GM15510 (cell line): ENCODE measurements around the gene PBX1.

ENCODE experiments used
- POLR2A ChIP-seq: IDR thresholded peaks from 3 replicates; pipeline ENCODE4 v1.6.1; 2011; ENCODE audit warnings: borderline replicate concordance; ENCODE audit not compliant: insufficient read length; ENCODE audit errors: extremely low read depth

The PBX1 gene

DNA sequence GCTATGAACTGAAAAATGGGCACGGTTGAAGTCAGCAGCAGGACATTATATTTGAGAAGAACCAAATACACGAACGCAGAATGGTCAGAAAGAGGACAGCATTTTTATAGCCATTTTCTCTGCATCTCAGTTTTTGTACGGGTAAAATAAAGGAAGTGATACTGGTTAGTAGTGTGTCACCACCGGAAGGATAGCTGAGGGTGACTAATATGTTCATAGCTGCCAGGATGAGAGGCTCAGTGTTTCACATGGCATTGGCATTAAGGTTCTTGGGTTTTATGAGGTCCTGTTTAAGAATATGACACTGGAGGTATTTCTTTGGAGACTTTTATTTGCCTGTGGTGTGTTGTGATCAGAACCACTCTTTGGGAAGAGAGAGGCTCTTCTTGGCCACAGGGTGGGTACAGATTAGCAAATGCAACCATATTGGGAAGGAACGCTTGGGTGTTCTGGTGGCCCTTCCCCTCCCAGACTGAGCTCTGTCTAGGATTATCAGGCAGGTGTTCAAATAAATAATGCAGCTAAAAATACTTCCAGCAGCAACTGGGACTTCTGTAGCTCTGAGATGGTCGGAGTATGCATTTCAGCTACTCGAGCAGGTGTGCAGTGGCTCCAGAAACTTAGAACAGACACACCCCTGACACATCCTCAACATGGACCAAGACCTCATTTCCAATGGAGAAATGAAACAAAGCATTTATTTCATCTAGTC lies 158.2 kb downstream of the PBX1 start:
- no peak for TF ChIP-seq POLR2A

DNA sequence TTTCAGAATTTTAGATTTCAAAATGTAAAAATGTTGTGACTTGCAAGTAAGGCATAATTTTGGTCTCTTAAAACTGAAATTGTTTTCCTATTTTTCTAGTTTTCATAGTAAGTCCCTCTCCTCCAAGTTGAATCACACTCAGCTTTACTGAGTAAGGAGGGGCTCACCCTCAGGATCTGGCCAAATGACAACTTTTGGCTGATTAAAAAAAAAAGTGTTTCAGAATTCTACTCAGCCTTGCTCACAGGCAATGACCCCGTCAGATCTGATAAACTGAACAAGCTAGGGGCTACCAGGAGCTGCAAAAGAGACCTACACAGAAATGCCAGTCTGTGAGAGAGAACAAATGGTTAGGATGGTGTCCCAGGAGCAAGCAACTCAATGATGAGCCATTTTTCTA lies 159.8 kb downstream of the PBX1 start:
- TF ChIP-seq POLR2A, result no peak

DNA sequence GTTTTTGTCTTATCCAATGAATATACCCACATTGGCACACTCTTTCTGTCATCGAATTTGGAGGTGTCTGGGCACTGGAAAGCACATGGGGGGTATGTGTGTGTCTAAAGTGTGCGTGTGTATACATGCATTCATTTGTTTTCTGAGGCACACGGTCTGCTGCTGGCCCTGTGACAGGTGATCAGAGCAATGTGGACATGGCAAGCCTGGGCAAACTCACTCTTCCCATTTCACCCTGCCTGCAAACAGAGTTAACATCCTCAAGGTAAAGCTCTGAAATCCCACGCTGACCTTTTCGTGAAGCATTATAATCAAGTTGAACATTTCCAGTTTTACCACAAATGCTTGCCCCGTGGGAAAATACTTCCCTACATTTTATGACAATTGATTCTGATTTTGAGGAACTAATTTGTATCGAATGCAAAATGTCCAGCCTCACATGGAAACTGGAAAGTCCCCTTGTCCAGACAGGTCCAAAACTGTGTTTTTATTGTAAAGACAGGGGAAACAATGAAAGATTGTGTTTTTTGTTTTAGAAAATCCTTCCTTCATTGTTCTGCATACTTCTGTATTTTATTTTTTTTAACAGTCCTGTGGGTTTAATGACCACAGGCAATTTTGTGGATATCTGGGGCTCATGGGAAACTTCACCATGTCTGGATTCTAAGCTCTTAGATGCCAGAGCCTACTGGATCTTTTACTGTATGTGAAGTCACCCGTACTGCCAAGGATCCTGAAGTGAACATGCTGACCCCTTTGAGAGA lies 160.9 kb downstream of the PBX1 start:
- TF ChIP-seq POLR2A, result no peak

- TF ChIP-seq POLR2A, result no peak
These were observed 161.7 kb downstream of the PBX1 start for GRCh38 chr1:164720440-164721227.

DNA sequence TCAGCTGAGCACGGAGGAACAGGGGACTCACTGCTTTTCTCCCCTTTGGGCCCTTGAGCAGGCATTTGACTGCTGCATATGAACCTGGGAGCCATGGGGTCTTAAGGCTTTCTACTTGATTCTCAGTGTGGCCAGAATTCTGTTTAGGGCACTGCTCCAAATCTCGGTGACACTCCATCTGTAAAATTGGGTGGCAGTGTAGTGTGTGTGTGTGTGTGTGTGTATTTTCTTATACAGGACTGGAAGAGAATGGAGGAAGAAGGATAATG lies 162.2 kb downstream of the PBX1 start:
- TF ChIP-seq POLR2A, result no peak

DNA sequence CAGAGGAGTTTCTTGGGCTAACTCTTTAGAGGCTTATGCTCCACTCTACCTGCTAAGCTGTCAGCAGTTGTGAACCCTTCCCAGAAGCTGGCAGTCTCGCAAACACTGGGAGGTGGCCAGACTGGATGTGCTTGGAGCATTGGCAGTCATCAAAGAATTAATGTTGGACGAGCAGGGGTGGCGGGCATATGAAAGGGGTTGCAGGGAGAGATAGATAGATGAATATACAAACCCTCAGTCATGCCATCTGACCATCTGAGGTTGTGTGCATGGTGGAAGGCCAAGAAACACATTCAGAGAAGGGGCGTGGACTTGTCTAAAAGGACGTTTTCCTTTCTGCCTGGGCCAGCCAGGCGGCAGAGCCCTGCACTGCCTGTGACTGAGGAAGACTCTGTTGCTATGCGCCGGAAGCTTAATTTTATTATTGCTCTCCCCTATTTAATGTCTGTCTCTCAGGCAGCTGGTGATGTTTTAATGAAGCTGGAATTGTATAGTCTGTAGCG lies 164.4 kb downstream of the PBX1 start:
- no peak for TF ChIP-seq POLR2A

DNA sequence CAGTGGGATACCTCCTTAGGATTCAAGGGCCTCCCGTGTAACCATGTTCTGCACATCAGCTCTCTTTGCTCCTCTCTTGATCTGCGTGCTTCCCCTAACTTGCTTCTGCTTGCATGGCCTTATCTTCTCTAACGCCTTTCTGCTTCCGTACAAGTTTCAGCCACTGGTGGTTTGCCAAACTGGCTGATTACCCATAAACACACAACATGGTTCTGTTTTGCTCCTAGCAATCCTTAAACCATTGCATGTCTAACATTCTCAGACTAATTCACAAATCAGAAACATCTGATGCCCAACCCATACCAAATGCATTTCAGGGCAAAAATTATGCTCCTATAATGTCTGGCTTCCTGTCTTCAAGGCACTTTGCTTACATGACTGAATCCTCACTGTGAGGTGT lies 166.4 kb downstream of the PBX1 start:
- no peak for TF ChIP-seq POLR2A

GRCh38 chr1:164726235-164726634 lies 167.3 kb downstream of the PBX1 start:
- no peak for TF ChIP-seq POLR2A

GRCh38 chr1:164728719-164729118 lies 169.7 kb downstream of the PBX1 start:
- TF ChIP-seq POLR2A, result no peak

DNA sequence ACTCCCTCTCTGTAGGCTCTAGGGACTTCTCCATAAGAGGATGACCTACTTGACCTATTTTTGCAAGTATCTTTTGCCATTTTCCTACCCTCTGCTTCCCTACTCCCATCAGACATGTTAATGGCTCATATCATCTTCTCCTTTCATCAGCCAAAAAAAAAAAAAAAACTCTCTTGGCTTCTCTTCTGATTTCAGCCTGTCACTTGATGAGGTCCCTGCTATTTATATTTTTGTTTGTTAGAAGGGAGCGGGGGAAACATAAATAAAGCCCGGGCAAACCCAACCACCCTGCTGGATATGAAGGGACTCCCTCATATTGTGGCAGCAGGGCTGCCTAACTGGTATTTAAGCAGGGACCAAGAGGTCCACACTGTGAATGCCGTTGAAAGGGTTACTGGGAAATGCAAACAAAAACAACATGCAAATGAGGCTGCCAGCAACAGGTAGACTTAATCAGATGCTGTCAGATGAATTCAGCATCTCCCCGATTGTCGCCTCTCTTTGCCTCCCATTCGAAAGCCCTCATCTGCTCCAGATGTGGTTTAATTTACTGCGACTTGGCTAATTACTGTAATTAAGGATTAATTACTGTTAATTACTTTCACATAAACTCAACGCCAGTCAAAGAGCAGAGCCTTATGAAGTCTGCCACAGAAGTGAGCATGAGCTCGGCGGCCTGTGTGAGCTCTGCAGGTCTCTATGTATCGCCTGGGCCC lies 172.3 kb downstream of the PBX1 start:
- TF ChIP-seq POLR2A, result no peak

DNA sequence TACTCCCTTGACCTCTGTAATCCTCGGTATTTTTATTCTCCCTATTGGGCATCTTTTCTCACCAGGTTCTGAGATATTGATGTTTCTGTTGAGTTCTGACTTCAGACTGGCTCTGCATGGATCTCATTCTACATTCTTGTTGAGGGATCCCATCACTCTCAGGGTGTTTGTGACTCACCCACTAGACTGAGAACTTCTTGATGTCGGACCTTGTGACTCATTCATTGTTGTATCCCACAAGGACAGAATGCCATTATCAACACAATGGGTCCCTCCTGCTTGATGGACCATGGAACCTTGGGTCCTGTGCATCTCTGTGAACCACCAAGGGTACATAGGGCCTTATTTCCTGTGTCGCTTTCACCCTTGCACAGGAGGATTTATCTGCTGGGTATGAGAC lies 174.1 kb downstream of the PBX1 start:
- TF ChIP-seq POLR2A, result no peak

DNA sequence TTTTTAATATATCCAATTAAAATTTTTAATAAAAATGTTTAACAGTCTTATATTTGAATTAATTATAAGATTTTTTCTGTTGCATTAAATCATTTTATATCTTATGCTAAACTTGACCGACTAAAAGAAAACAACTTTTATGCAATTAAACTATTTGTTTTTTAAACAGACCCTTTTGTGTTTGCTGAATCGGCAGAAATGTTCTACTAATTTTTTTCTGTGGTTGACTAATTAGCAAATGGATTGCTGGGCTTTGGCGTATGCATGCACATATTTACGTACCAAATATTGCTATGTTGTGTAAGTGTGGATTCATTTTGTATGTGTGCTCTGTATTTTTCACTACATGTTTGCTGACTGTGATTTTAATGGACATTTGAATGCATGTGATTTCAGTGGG lies 174.8 kb downstream of the PBX1 start:
- no peak for TF ChIP-seq POLR2A

GRCh38 chr1:164735315-164736052 lies 176.5 kb downstream of the PBX1 start:
- TF ChIP-seq POLR2A, result no peak

GRCh38 chr1:164736137-164736536 lies 177.2 kb downstream of the PBX1 start:
- no peak for TF ChIP-seq POLR2A

DNA sequence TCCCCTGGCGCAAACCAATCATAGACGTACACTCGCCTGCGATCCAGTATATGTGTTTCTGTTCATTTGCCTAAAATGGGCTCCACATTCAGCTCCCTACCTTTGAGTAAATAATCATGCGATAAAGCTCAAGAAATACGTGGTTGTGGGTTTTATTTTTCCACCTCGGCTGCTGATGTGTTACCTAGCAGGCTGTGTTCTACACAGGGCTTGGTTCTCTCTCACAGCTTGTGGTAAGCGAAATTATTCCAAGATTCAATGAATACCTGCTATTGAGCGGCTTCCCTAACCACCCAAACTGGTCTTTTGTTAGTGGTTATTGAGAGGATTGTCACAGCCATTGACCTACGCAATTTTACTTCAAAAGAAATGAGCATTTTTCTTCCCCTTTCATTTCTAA lies 180.2 kb downstream of the PBX1 start:
- no peak for TF ChIP-seq POLR2A

- no peak for TF ChIP-seq POLR2A
These were observed 181.1 kb downstream of the PBX1 start for GRCh38 chr1:164740000-164740526.
